ENCODE measurements around the gene CCRL2. TPM values are rescaled to one million over a fixed set of nuclear protein-coding genes. Genes with fewer than 3 reads are reported as not detected.

The CCRL2 gene
- total and polyA plus RNA-seq, 2 of the 8 experiments (the other 6 are each of a cell fraction or from before 2014, with no cell fraction given), result not detected

DNA sequence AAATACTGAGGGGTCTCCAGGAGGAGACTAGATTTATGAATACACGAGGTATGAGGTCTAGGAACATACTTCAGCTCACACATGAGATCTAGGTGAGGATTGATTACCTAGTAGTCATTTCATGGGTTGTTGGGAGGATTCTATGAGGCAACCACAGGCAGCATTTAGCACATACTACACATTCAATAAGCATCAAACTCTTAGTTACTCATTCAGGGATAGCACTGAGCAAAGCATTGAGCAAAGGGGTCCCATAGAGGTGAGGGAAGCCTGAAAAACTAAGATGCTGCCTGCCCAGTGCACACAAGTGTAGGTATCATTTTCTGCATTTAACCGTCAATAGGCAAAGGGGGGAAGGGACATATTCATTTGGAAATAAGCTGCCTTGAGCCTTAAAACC is 31.8 kb upstream of the CCRL2 start (continued):
- no peak for TF ChIP-seq POU5F1 (IDR thresholded peaks at IDR 0.05; ENCODE audit: low read depth, low read length)

Measured in H1 (cell line).